Panc1 (cell line): Measurements from ENCODE around the gene SLC25A43. TPM values are rescaled to one million over a fixed set of nuclear protein-coding genes. Genes with fewer than 3 reads are reported as not detected.

Source experiments
- ATAC-seq: fragments of 200-7000 bp; cut with Tn5 transposase; 2 replicates; pipeline ENCODE4 v1.9.1; 2020; ENCODE audit warnings: mild to moderate bottlenecking, moderate library complexity
- BruUV-seq: library from RNA; stranded (reverse); fragments of 400-500 nt; replicated peaks from 2 replicates; lab custom pipeline; 2021; lab: Mats Ljungman, UMichigan
- CTCF ChIA-PET: fragments of 300-600 bp; sonication (Branson Sonifier 250); formaldehyde crosslinking; loops from one replicate; lab custom pipeline; 2022; ENCODE audit warnings: antibody characterized with exemption; lab: Charles Lee
- POLR2A ChIA-PET: fragments of 300-600 bp; sonication (Branson Sonifier 250); formaldehyde crosslinking; loops from one replicate; lab custom pipeline; 2022; ENCODE audit warnings: antibody characterized with exemption; lab: Charles Lee
- DNase-seq: peaks from one replicate; pipeline ENCODE4 v3.0.0-alpha.2; 2010; ENCODE audit warnings: low read depth, low spot score
- H3K27ac ChIP-seq: 2 replicates; pipeline ENCODE4 v1.5.1; 2011; ENCODE audit warnings: mild to moderate bottlenecking, low read length, inconsistent platforms
- H3K27me3 ChIP-seq: fragments of 200-500 bp; sonication (Bioruptor generic); 2 replicates; pipeline ENCODE4 v1.6.0; 2014; ENCODE audit warnings: low read length, inconsistent platforms; ENCODE audit not compliant: control insufficient read depth, insufficient read depth
- H3K36me3 ChIP-seq: fragments of 200-500 bp; sonication (Bioruptor generic); 2 replicates; pipeline ENCODE4 v1.5.1; 2014; ENCODE audit warnings: inconsistent platforms, mild to moderate bottlenecking, low read length, moderate library complexity; ENCODE audit not compliant: control insufficient read depth, insufficient read depth
- H3K4me1 ChIP-seq: 2 replicates; pipeline ENCODE4 v1.5.1; 2011; ENCODE audit warnings: inconsistent platforms, mild to moderate bottlenecking, low read length, moderate library complexity; ENCODE audit not compliant: control insufficient read depth, insufficient read depth
- H3K4me3 ChIP-seq, 2 experiments: 2 replicates each; pipeline ENCODE4 v1.5.1; 2011 to 2012; ENCODE audit warnings: low read depth in 2 of 2, low read length in 2 of 2, mild to moderate bottlenecking in 2 of 2, inconsistent platforms in 1 of 2, moderate library complexity in 1 of 2
- H3K9me3 ChIP-seq: fragments of 200-500 bp; sonication (Bioruptor generic); 2 replicates; pipeline ENCODE4 v1.5.1; 2014; ENCODE audit warnings: low read depth, mild to moderate bottlenecking, inconsistent platforms, low read length, moderate library complexity; ENCODE audit not compliant: control insufficient read depth, insufficient read depth
- POLR2AphosphoS5 ChIP-seq: IDR thresholded peaks from 2 replicates; pipeline ENCODE4 v1.6.1; 2012; ENCODE audit warnings: mild to moderate bottlenecking, low read depth, low read length, moderate library complexity
- SIN3A ChIP-seq: IDR thresholded peaks from 2 replicates; pipeline ENCODE4 v1.6.1; 2012; ENCODE audit warnings: low read depth, mild to moderate bottlenecking, low read length, moderate library complexity, borderline replicate concordance; ENCODE audit not compliant: insufficient read depth
- TCF7L2 ChIP-seq: IDR thresholded peaks from 2 replicates; pipeline ENCODE4 v1.6.1; 2011; ENCODE audit warnings: mild to moderate bottlenecking, low read depth, low read length, inconsistent platforms
- in situ Hi-C: cut with HindIII; loops from 2 replicates; pipeline ENCODE4 v1.10.0; 2016; ENCODE audit warnings: low sequenced_read_pairs, low pct_unique_long_range_greater_than_20kb
- intact Hi-C: fragments of 100-400 bp; cut with micrococcal nuclease; formaldehyde crosslinking; loops from one replicate; pipeline ENCODE4 v1.10.0; 2022; ENCODE audit not compliant: unreplicated experiment
- total RNA-seq: library from RNA; stranded (reverse); gene quantifications from one replicate; pipeline ENCODE4 v1.2.1, GENCODE V29; 2021; ENCODE audit not compliant: unreplicated experiment
- TF ChIP-seq, protein P1 (sequence below): fragments of 450-650 bp; IDR thresholded peaks from 2 replicates; pipeline ENCODE4 v1.5.1; 2017; ENCODE audit warnings: mild to moderate bottlenecking
- TF ChIP-seq, protein P2 (sequence below), 2 experiments: IDR thresholded peaks; 2 replicates each; pipeline ENCODE4 v1.6.1; 2011 to 2012; ENCODE audit warnings: low read depth in 2 of 2, control low read depth in 1 of 2, low read length in 1 of 2, mild to moderate bottlenecking in 1 of 2, moderate library complexity in 1 of 2; ENCODE audit not compliant: insufficient read depth in 1 of 2

SLC25A43 gene
- total RNA-seq, 1 experiment from 2014 or later = 35.5 TPM

DNA sequence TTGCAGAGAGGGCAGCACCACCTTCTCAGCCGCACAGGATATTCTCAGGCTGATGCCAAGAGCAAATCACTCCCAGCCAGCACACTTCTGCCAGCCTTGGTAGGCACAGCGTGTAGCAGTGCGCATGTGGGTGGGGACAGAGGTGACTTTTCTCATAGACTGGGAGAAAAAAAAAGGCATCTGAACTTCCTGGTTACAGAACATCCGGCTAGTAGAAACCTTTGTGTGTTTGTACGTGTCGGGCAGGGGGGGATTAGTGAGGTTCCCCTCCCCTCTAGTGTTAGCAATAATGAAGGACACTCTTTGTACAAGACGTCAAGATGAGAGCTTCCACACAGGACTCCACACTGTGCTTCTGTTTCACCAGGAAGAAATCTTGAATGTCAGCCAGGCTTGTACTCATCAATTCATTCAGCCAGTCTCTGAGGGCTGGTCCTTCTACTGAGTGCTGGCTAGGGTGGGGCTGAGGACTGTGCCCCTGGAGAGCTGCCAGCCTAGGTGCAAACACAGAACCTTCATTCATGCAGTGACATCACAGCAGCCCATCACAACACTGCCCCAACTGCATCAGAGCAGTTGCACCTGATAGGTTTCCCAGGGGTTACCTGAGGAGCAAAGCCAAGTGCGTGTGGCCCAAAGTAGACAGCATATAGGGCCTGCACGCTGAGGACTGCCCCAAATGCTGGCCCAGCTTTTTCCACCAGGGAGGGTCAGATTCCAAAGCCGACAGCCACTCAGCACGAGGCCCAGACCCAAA is 103.8 kb downstream of the SLC25A43 start:
- Histone ChIP-seq H3K9me3 (no peaks in the 10 kb centered on the region), H3K27me3 (no peaks in the 10 kb centered on the region), H3K36me3 (no peaks in the 10 kb centered on the region), H3K27ac (peak overlapping the region; percentile 15; the same call in 1 of the 2 replicates), H3K4me3 (no peak overlapping the region), H3K4me1 (peaks cover 13% of the 10 kb centered on the region)
- intact Hi-C loops (no loop called here), in situ Hi-C loops (no loop called here)
- ChIA-PET CTCF (no interaction called here), POLR2A (no interaction called here)
- ATAC-seq = peak; percentile 64
- TF ChIP-seq, protein P1, sequence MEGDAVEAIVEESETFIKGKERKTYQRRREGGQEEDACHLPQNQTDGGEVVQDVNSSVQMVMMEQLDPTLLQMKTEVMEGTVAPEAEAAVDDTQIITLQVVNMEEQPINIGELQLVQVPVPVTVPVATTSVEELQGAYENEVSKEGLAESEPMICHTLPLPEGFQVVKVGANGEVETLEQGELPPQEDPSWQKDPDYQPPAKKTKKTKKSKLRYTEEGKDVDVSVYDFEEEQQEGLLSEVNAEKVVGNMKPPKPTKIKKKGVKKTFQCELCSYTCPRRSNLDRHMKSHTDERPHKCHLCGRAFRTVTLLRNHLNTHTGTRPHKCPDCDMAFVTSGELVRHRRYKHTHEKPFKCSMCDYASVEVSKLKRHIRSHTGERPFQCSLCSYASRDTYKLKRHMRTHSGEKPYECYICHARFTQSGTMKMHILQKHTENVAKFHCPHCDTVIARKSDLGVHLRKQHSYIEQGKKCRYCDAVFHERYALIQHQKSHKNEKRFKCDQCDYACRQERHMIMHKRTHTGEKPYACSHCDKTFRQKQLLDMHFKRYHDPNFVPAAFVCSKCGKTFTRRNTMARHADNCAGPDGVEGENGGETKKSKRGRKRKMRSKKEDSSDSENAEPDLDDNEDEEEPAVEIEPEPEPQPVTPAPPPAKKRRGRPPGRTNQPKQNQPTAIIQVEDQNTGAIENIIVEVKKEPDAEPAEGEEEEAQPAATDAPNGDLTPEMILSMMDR = no peak
- no peak for TF ChIP-seq TCF7L2
- TF ChIP-seq SIN3A = no peak
- TF ChIP-seq, protein P2, sequence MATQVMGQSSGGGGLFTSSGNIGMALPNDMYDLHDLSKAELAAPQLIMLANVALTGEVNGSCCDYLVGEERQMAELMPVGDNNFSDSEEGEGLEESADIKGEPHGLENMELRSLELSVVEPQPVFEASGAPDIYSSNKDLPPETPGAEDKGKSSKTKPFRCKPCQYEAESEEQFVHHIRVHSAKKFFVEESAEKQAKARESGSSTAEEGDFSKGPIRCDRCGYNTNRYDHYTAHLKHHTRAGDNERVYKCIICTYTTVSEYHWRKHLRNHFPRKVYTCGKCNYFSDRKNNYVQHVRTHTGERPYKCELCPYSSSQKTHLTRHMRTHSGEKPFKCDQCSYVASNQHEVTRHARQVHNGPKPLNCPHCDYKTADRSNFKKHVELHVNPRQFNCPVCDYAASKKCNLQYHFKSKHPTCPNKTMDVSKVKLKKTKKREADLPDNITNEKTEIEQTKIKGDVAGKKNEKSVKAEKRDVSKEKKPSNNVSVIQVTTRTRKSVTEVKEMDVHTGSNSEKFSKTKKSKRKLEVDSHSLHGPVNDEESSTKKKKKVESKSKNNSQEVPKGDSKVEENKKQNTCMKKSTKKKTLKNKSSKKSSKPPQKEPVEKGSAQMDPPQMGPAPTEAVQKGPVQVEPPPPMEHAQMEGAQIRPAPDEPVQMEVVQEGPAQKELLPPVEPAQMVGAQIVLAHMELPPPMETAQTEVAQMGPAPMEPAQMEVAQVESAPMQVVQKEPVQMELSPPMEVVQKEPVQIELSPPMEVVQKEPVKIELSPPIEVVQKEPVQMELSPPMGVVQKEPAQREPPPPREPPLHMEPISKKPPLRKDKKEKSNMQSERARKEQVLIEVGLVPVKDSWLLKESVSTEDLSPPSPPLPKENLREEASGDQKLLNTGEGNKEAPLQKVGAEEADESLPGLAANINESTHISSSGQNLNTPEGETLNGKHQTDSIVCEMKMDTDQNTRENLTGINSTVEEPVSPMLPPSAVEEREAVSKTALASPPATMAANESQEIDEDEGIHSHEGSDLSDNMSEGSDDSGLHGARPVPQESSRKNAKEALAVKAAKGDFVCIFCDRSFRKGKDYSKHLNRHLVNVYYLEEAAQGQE (IDR thresholded peaks at IDR 0.05; ENCODE audit: insufficient read depth in 1 of 2, low read depth in 2 of 2, low read length in 1 of 2) = no peak
- TF ChIP-seq POLR2AphosphoS5 = no peak
- no peak for DNase-seq
- BruUV-seq = no TSS peak

DNA sequence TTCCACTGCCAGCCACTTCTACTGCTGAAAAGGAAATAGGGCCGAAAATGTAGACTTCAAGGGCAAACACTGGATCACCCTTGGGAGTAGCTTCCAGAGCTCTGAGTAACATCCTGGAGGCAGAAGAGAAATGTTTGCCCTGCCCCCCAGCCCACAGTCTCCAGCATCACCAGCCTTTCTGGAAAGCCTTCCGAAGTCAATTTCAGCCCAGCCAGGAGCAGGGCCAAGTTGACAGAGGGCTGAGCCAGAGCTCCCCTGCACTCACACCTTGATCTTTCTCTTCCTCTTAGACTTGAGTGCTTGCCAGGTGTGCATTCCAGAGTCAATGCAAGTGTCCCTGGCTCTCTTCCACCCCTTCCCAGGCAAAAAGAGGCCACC is 104.3 kb downstream of the SLC25A43 start:
- POLR2A ChIA-PET = no interaction called here
- intact Hi-C loops = no loop called here

More for the DNA sequence above, 104.3 kb downstream of the SLC25A43 start:
- H3K27me3 ChIP-seq = no peaks in the 10 kb centered on the region
- H3K9me3 ChIP-seq = no peaks in the 10 kb centered on the region
- ATAC-seq (peak; percentile 88), DNase-seq (peak; percentile 61)
- peak overlapping the region; percentile 39 for H3K27ac ChIP-seq
- H3K4me1 ChIP-seq = peaks cover 13% of the 10 kb centered on the region
- no TSS peak for BruUV-seq
- no peaks in the 10 kb centered on the region for H3K36me3 ChIP-seq
- no peak overlapping the region for H3K4me3 ChIP-seq
- in situ Hi-C loops = no loop called here
- TF ChIP-seq TCF7L2 (no peak), SIN3A (no peak), POLR2AphosphoS5 (no peak)
- TF ChIP-seq, protein P2 (IDR thresholded peaks at IDR 0.05; ENCODE audit: insufficient read depth in 1 of 2, low read depth in 2 of 2, low read length in 1 of 2) = no peak
- TF ChIP-seq, protein P1 = no peak
- CTCF ChIA-PET = interaction anchor here (0.7 kb wide), 1 partner anchor 12 kb away, joined by 4 read pairs; no protein-coding TSS in a partner anchor
